Stimulated activated CD4-positive, alpha-beta T cell treated with anti-CD3 and anti-CD28 coated beads, TNF-alpha, amount 100 ng/mL, for 24 hours (primary cell): ENCODE data around the gene FAR2.
"Not testable (repeated sequence)": the region's sequence is repeated elsewhere in the genome, so short reads cannot be mapped to it uniquely, and the experiment has no call there.

Experiments
- DNase-seq, 3 experiments: peaks; one replicate each; pipeline ENCODE4 v3.0.0-alpha.2; 2020; ENCODE audit warnings: low read depth in 3 of 3

The FAR2 gene

GRCh38 chr12:29152981-29153630 is 4.0 kb downstream of the FAR2 start:
- DNase-seq: no peak

GRCh38 chr12:29155079-29155478 is 6.0 kb downstream of the FAR2 start:
- DNase-seq: no peak

GRCh38 chr12:29157486-29157946 is 8.4 kb downstream of the FAR2 start:
- DNase-seq: no peak

- no peak for DNase-seq
Observed at GRCh38 chr12:29158115-29158763, 9.2 kb downstream of the FAR2 start.

- no peak for DNase-seq
Observed at GRCh38 chr12:29159661-29160060, 10.6 kb downstream of the FAR2 start.

GRCh38 chr12:29160230-29160629 is 11.2 kb downstream of the FAR2 start:
- DNase-seq: no peak

- no peak for DNase-seq
Observed at GRCh38 chr12:29163146-29163545, 14.1 kb downstream of the FAR2 start.

- no peak for DNase-seq
Observed at GRCh38 chr12:29164477-29165393, 15.7 kb downstream of the FAR2 start.

- no peak for DNase-seq
Observed at GRCh38 chr12:29167445-29167844, 18.4 kb downstream of the FAR2 start.

- DNase-seq: no peak
Observed at GRCh38 chr12:29167988-29168387, 18.9 kb downstream of the FAR2 start.

- DNase-seq: not testable (repeated sequence)
Observed at GRCh38 chr12:29169978-29170377, 20.9 kb downstream of the FAR2 start.

- DNase-seq: not testable (repeated sequence)
Observed at GRCh38 chr12:29170478-29171084, 21.5 kb downstream of the FAR2 start.

GRCh38 chr12:29171421-29172258 is 22.6 kb downstream of the FAR2 start:
- DNase-seq: no peak

- DNase-seq: no peak
Observed at GRCh38 chr12:29176941-29177340, 27.9 kb downstream of the FAR2 start.

- not testable (repeated sequence) for DNase-seq
Observed at GRCh38 chr12:29182247-29182646, 33.2 kb downstream of the FAR2 start.

- DNase-seq: no peak
Observed at GRCh38 chr12:29187756-29188155, 38.7 kb downstream of the FAR2 start.

GRCh38 chr12:29191267-29191850 is 42.3 kb downstream of the FAR2 start:
- no peak for DNase-seq

- DNase-seq: no peak
Observed at GRCh38 chr12:29198901-29199300, 49.8 kb downstream of the FAR2 start.

- DNase-seq: no peak
Observed at GRCh38 chr12:29200586-29200985, 51.5 kb downstream of the FAR2 start.

- no peak for DNase-seq
Observed at GRCh38 chr12:29201296-29201695, 52.2 kb downstream of the FAR2 start.

- no peak for DNase-seq
Observed at GRCh38 chr12:29201746-29202145, 52.7 kb downstream of the FAR2 start.
